MCF 10A (cell line): ENCODE results near the gene SLC9A1. TPM values are rescaled to one million over a fixed set of nuclear protein-coding genes. Genes with fewer than 3 reads are reported as not detected.

Experiments used
- BruUV-seq: library from RNA; stranded (reverse); fragments of 400-500 nt; replicated peaks from 2 replicates; lab custom pipeline; 2021; lab: Mats Ljungman, UMichigan
- CTCF ChIA-PET: fragments of 300-600 bp; sonication (Branson Sonifier 250); formaldehyde crosslinking; extraction: SDS; loops from one replicate; lab custom pipeline; 2021; ENCODE audit warnings: antibody characterized with exemption, inconsistent platforms; lab: Yijun Ruan, JAX
- POLR2A ChIA-PET: fragments of 300-600, 350-650 bp; sonication (Branson Sonifier 250); formaldehyde crosslinking; extraction: SDS; loops from one replicate; lab custom pipeline; 2020; ENCODE audit warnings: antibody characterized with exemption, inconsistent platforms; lab: Yijun Ruan, JAX
- DNase-seq: peaks from one replicate; pipeline ENCODE4 v3.0.0-alpha.2; 2018; ENCODE audit not compliant: unreplicated experiment
- H3K27ac Mint-ChIP-seq: one replicate; pipeline ENCODE4 v1.8.0; 2022; ENCODE audit warnings: mild to moderate bottlenecking, low read depth, mixed read lengths; ENCODE audit not compliant: unreplicated experiment
- H3K27me3 Mint-ChIP-seq: one replicate; pipeline ENCODE4 v1.8.0; 2022; ENCODE audit warnings: mixed read lengths; ENCODE audit not compliant: insufficient read depth, unreplicated experiment
- H3K36me3 Mint-ChIP-seq: one replicate; pipeline ENCODE4 v1.8.0; 2022; ENCODE audit warnings: mild to moderate bottlenecking, moderate library complexity, mixed read lengths; ENCODE audit not compliant: insufficient read depth, unreplicated experiment
- H3K4me1 Mint-ChIP-seq: one replicate; pipeline ENCODE4 v1.8.0; 2022; ENCODE audit warnings: mixed read lengths; ENCODE audit not compliant: insufficient read depth, unreplicated experiment
- H3K4me3 Mint-ChIP-seq: one replicate; pipeline ENCODE4 v1.8.0; 2022; ENCODE audit warnings: mild to moderate bottlenecking, moderate library complexity, mixed read lengths; ENCODE audit not compliant: unreplicated experiment
- H3K9me3 Mint-ChIP-seq: one replicate; pipeline ENCODE4 v1.8.0; 2022; ENCODE audit warnings: mixed read lengths; ENCODE audit not compliant: unreplicated experiment
- intact Hi-C: fragments of 100-400 bp; cut with micrococcal nuclease; formaldehyde crosslinking; loops from 2 replicates; pipeline ENCODE4 v1.14.1; 2022
- total RNA-seq: library from RNA; stranded (reverse); gene quantifications from 2 replicates; pipeline ENCODE4 v1.2.3, GENCODE V29; 2022
- TF ChIP-seq, protein P1 (sequence below): fragments of 200-600 bp; IDR thresholded peaks from one replicate; pipeline ENCODE4 v1.8.0; 2022; ENCODE audit warnings: antibody characterized with exemption, mild to moderate bottlenecking; ENCODE audit not compliant: unreplicated experiment

Gene SLC9A1
- total RNA-seq, 1 experiment from 2014 or later: 88.8 TPM

DNA sequence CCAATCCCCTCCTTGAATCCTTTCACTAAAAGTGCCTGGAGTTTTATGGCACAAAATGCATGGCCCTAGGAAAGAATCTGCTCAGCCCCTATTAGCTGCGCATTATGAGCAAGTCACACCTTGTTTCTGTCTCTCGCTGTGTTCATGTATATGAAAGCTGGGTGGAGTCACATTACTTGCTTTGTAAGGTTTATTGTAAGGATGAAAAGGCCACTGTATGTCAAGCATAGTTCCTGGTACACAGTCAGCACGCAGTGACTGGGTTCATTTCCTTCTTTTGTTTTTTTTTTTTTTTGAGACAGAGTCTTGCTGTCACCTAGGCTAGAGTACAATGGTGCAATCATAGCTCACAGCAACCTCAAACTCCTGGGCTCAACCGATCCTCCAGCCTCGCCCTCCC lies 6.7 kb upstream of the SLC9A1 start:
- Mint-ChIP-seq H3K27me3 (no peaks in the 10 kb centered on the region), H3K27ac (no peak overlapping the region), H3K36me3 (no peaks in the 10 kb centered on the region), H3K9me3 (no peaks in the 10 kb centered on the region), H3K4me1 (no peaks in the 10 kb centered on the region), H3K4me3 (no peak overlapping the region)
- ChIA-PET POLR2A (no interaction called here), CTCF (interaction anchor here (0.6 to 1.9 kb wide), 3 partner anchors 59 to 152 kb away, joined by 4 read pairs; no protein-coding TSS in a partner anchor)
- TF ChIP-seq, protein P1, sequence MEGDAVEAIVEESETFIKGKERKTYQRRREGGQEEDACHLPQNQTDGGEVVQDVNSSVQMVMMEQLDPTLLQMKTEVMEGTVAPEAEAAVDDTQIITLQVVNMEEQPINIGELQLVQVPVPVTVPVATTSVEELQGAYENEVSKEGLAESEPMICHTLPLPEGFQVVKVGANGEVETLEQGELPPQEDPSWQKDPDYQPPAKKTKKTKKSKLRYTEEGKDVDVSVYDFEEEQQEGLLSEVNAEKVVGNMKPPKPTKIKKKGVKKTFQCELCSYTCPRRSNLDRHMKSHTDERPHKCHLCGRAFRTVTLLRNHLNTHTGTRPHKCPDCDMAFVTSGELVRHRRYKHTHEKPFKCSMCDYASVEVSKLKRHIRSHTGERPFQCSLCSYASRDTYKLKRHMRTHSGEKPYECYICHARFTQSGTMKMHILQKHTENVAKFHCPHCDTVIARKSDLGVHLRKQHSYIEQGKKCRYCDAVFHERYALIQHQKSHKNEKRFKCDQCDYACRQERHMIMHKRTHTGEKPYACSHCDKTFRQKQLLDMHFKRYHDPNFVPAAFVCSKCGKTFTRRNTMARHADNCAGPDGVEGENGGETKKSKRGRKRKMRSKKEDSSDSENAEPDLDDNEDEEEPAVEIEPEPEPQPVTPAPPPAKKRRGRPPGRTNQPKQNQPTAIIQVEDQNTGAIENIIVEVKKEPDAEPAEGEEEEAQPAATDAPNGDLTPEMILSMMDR: no peak
- no TSS peak for BruUV-seq
- intact Hi-C loops: no loop called here
- no peak for DNase-seq

DNA sequence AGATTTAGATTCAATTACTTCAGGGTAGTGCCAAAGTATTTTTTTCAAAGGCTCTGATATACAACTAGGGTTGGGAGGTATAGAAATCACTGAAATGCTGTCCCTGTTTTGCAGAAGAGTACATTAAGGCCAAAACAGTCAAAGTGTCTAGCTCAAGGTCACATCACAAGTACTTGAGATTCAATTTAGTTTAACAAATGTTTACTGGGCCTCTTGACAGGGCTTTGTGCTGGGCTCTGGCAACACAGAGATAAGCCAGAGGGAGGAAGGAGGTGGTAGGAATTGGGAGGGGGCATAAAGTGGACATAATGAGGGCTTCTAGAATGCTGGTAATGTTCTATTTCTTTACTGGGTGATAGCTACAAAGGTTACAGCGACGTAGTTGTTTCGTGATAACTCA lies 2.3 kb upstream of the SLC9A1 start:
- Mint-ChIP-seq H3K4me1 (peaks cover 31% of the 10 kb centered on the region), H3K27me3 (no peaks in the 10 kb centered on the region), H3K4me3 (no peak overlapping the region), H3K27ac (no peak overlapping the region), H3K9me3 (no peaks in the 10 kb centered on the region), H3K36me3 (no peaks in the 10 kb centered on the region)
- TF ChIP-seq, protein P1: no peak
- BruUV-seq: no TSS peak
- intact Hi-C loops: no loop called here
- DNase-seq: no peak
- CTCF ChIA-PET: interaction anchor here (0.7 to 3.2 kb wide), 3 partner anchors 45 to 166 kb away, joined by 4 to 14 read pairs (median 4); no protein-coding TSS in a partner anchor
- POLR2A ChIA-PET: interaction anchor here (0.8 to 6.8 kb wide), 3 partner anchors 14 to 59 kb away, joined by 4 to 111 read pairs (median 5); no protein-coding TSS in a partner anchor

DNA sequence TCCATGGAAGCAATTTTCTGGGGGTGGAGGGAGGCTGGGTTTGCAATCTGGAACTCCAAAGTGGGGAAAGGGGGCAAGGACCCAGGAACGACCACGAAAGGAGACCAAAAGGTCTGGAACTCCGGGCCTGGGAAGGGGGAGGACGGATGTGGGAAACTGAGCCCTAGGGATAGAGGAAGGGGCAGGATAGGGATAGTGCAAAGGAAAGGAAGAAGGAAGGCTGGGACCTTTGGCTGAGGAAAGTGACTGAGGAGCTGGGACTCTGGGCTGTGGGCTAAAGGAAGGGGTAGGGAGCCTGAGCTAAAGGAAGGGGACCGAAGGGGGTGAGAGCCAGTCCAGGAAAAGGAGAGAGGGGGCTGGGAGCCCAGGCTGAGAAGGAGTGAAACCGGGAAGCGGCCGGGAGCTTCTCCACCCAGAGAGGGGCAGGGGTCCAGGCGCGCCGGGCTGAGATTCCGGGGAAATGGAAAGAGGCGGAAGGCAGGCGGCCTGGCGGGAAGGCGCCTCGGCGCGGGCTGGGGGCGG lies 395 bp downstream of the SLC9A1 start:
- ChIA-PET CTCF (interaction anchor here (0.6 to 2.7 kb wide), 12 partner anchors 9 to 187 kb away, joined by 3 to 12 read pairs (median 4); partner anchors contain the start of gene SYTL1), POLR2A (interaction anchor here (0.6 to 7.1 kb wide), 22 partner anchors 11 to 571 kb away, joined by 3 to 111 read pairs (median 4); partner anchors contain the start of gene TRNP1)
- Mint-ChIP-seq H3K4me3 (peak overlapping the region; percentile 92), H3K27me3 (no peaks in the 10 kb centered on the region), H3K36me3 (no peaks in the 10 kb centered on the region), H3K4me1 (peaks cover 52% of the 10 kb centered on the region), H3K9me3 (no peaks in the 10 kb centered on the region), H3K27ac (peak overlapping the region; percentile 94)
- DNase-seq: no peak
- no TSS peak for BruUV-seq
- intact Hi-C loops: loop anchor here (2.0 kb wide), 1 partner anchor 38 kb away; no protein-coding TSS in a partner anchor
- TF ChIP-seq, protein P1: no peak

DNA sequence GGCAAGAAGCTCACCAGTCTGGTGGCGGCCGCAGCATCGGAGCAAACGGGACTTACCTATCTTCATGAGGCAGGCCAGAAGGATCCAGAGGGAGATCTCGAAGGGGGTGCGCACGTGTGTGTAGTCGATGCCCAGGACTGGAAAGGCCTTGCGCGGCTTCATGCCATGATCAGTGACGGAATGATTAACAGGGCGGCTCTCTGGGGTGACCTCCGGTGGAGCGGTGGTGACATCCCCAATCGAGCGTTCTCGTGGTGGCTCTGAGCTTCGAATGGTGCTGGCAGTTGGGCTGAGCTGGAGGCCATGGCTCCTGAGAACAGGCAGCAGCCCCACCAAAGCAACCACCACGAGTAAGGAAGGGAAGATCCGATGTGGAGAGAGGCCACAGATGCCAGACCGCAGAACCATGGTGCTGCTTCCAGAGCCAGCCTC lies 982 bp downstream of the SLC9A1 start:
- DNase-seq: no peak
- TSS peak; percentile 36 for BruUV-seq
- CTCF ChIA-PET: interaction anchor here (0.6 to 2.7 kb wide), 8 partner anchors 8 to 145 kb away, joined by 3 to 13 read pairs (median 5); no protein-coding TSS in a partner anchor
- Mint-ChIP-seq H3K4me3 (peak overlapping the region; percentile 92), H3K27ac (peak overlapping the region; percentile 94), H3K4me1 (peaks cover 58% of the 10 kb centered on the region), H3K27me3 (no peaks in the 10 kb centered on the region), H3K9me3 (no peaks in the 10 kb centered on the region), H3K36me3 (no peaks in the 10 kb centered on the region)
- POLR2A ChIA-PET: interaction anchor here (0.6 to 7.1 kb wide), 13 partner anchors 11 to 213 kb away, joined by 3 to 111 read pairs (median 7); partner anchors contain the start of genes MAP3K6 and TRNP1
- TF ChIP-seq, protein P1: no peak
- intact Hi-C loops: loop anchor here (2.0 kb wide), 1 partner anchor 39 kb away; no protein-coding TSS in a partner anchor
